ENCODE data around the gene ROM1. TPM values are rescaled to one million over a fixed set of nuclear protein-coding genes. Genes with fewer than 3 reads are reported as not detected.
A peak's percentile ranks its signal among the peaks of the same experiment; 100 is the strongest.

The ROM1 gene
- 7.9 TPM for total RNA-seq
- polyA plus RNA-seq (ENCODE audit: insufficient read depth, low read depth, low replicate concordance), result 11.1 TPM
- long read RNA-seq, donor 1, partial matches to known transcripts, result 0 of 2 reads
- long read RNA-seq, donor 1, other reads (novel, unspliced or antisense), result 0 of 2 reads
- long read RNA-seq, donor 2, partial matches to known transcripts, result 0 of 1 reads
- long read RNA-seq, donor 2, other reads (novel, unspliced or antisense), result 0 of 1 reads
- long read RNA-seq, donor 3, partial matches to known transcripts, result 0 of 1 reads
- long read RNA-seq, donor 3, other reads (novel, unspliced or antisense), result 0 of 1 reads
- long read RNA-seq, donor 4, partial matches to known transcripts, result 0 of 1 reads
- long read RNA-seq, donor 4, other reads (novel, unspliced or antisense), result 0 of 1 reads
- long read RNA-seq, donor 5, result 0 reads
- long read RNA-seq, donor 6, partial matches to known transcripts, result 0 of 1 reads
- long read RNA-seq, donor 6, other reads (novel, unspliced or antisense), result 0 of 1 reads
- long read RNA-seq, donor 7, partial matches to known transcripts, result 0 of 7 reads
- long read RNA-seq, donor 7, other reads (novel, unspliced or antisense), result 2 of 7 reads
- long read RNA-seq, donor 8, partial matches to known transcripts, result 0 of 2 reads
- long read RNA-seq, donor 8, other reads (novel, unspliced or antisense), result 0 of 2 reads
- long read RNA-seq, donor 9, result 0 reads
- long read RNA-seq, donor 10, result 0 reads

DNA sequence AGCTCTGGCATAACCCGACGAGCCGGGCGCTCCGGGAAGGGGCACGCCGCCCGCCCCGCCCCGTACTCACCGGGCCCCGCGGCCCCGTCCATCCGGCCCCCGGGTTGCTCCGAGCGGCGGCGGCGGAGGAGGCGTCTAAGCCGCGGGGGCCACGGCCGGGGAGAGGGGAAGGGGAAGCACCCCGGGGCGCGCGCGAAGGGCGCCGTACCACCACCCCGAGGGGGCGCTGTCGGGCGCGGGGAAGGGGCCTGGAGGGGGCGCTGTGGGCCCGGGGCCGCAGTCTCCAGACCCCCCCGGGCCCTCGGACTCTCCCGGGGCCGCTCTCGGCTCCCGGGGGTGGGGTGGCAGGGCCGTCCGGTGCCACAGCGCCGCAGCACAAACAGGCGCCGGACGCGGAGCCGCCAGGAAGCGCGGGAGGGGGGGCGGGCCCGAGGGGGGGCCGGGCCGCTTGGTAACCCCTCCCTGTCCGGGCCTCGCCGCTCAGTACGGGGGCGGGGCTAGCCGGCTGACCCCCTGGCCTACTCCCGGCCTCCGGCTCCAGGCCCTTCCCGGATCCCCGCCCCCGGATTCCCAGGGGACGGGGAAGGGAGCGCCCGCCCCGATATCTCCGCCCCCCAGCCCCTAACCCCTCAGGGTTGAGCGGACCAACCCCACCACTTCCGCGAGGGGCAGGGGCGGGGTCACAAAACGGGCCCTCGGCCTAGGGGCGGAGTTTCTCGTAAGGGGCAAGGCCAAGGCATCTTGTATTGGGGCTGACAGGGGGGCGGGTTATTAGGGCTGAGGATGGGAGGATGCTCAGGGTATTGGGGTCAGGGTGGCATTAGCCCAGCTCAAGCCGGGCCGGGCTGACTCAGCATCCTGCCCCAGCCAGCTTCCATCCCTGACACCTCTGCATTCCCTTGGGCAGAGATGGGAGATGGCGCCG, at the start of gene ROM1, which contains the start of gene EML3:
Gene ROM1, plus strand, starts transcription at position 892 of the 925 bp plus-strand sequence. Its CDS starts 25 bp downstream, at position 917.
Gene EML3, minus strand, starts transcription at position 410 of the 925 bp plus-strand sequence. Its CDS starts 318 bp downstream, at position 92.
- TF ChIP-seq, protein P1, sequence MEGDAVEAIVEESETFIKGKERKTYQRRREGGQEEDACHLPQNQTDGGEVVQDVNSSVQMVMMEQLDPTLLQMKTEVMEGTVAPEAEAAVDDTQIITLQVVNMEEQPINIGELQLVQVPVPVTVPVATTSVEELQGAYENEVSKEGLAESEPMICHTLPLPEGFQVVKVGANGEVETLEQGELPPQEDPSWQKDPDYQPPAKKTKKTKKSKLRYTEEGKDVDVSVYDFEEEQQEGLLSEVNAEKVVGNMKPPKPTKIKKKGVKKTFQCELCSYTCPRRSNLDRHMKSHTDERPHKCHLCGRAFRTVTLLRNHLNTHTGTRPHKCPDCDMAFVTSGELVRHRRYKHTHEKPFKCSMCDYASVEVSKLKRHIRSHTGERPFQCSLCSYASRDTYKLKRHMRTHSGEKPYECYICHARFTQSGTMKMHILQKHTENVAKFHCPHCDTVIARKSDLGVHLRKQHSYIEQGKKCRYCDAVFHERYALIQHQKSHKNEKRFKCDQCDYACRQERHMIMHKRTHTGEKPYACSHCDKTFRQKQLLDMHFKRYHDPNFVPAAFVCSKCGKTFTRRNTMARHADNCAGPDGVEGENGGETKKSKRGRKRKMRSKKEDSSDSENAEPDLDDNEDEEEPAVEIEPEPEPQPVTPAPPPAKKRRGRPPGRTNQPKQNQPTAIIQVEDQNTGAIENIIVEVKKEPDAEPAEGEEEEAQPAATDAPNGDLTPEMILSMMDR (IDR thresholded peaks at IDR 0.05; ENCODE audit: borderline replicate concordance, extremely low read depth, insufficient read depth), result peak; percentile 62
- H3K27me3 ChIP-seq (ENCODE audit: control insufficient read depth, insufficient read depth, low read length), result no peaks in the 10 kb centered on the region
- FAIRE-seq (no peak), DNase-seq (peak; percentile 81 to 98 (median 92))
- H3K27ac ChIP-seq (ENCODE audit: low read depth in 2 of 2, low read length in 2 of 2), result peak within 1 kb of the TSS; percentile 88 to 92
- peak within 1 kb of the TSS; percentile 66 to 92 (median 83) for H3K4me3 ChIP-seq (ENCODE audit: low read length in 3 of 3)
- intact Hi-C loops (cut with DNase I), result no loop called here
- H3K4me1 ChIP-seq (ENCODE audit: control insufficient read depth in 2 of 3, insufficient read depth in 2 of 3, low read depth in 1 of 3, low read length in 3 of 3), result peaks cover 0 to 26% (median 4%) of the 10 kb centered on the region in 3 donors
- H3K9me3 ChIP-seq (ENCODE audit: control insufficient read depth in 2 of 3, insufficient read depth in 1 of 3, low read length in 3 of 3), result no peaks in the 10 kb centered on the region
- H3K36me3 ChIP-seq (ENCODE audit: control insufficient read depth in 2 of 3, insufficient read depth in 3 of 3, low read length in 3 of 3), result peaks cover 2 to 9% (median 5%) of the 10 kb centered on the region in 3 donors
- H3K9ac ChIP-seq (ENCODE audit: low read length in 3 of 3), result peak within 1 kb of the TSS; percentile 68 to 81 (median 75)

DNA sequence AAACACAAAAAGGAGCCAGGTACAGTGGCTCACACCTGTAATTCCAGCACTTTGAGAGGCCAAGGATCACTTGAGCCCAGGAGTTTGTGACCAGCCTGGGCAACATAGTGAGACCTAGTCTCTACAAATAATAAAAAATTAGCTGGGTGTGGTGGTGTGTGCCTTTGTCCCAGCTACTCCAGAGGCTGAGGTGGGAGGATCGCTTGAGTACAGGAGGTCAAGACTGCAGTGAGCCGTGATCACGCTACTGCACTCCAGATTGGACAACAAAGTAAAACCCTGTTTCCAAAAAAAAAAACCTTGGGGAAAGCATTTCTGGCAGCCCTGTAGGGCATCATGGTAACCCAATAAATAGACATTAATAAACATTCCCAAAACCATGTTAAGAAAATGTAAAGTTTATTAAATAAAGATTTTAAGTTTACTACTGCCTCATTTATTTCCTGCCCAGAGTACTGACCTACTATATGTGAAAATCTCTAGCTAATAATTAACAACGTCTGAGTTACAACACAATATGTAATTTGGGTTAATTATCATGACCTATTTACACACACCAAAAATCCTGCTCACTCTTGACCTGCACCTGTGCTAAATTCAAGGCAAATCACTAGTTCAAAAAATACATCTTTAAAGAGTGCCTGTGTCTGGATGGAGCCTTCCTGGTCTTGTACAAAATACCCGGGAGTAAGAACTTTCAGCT, 47.8 kb upstream of the ROM1 start:
- no peak overlapping the region for H3K9ac ChIP-seq (ENCODE audit: low read length in 3 of 3)
- TF ChIP-seq, protein P1 (IDR thresholded peaks at IDR 0.05; ENCODE audit: borderline replicate concordance, extremely low read depth, insufficient read depth), result no peak
- FAIRE-seq (no peak), DNase-seq (no peak)
- no peak overlapping the region for H3K27ac ChIP-seq (ENCODE audit: low read depth in 2 of 2, low read length in 2 of 2)
- no peak overlapping the region for H3K4me3 ChIP-seq (ENCODE audit: low read length in 3 of 3)
- peaks cover 12 to 46% (median 24%) of the 10 kb centered on the region in 3 donors for H3K36me3 ChIP-seq (ENCODE audit: control insufficient read depth in 2 of 3, insufficient read depth in 3 of 3, low read length in 3 of 3)
- intact Hi-C loops (cut with DNase I), result no loop called here
- peaks cover 0 to 6% (median 0%) of the 10 kb centered on the region in 3 donors for H3K4me1 ChIP-seq (ENCODE audit: control insufficient read depth in 2 of 3, insufficient read depth in 2 of 3, low read depth in 1 of 3, low read length in 3 of 3)
- no peaks in the 10 kb centered on the region for H3K9me3 ChIP-seq (ENCODE audit: control insufficient read depth in 2 of 3, insufficient read depth in 1 of 3, low read length in 3 of 3)
- H3K27me3 ChIP-seq (ENCODE audit: control insufficient read depth, insufficient read depth, low read length), result no peaks in the 10 kb centered on the region

DNA sequence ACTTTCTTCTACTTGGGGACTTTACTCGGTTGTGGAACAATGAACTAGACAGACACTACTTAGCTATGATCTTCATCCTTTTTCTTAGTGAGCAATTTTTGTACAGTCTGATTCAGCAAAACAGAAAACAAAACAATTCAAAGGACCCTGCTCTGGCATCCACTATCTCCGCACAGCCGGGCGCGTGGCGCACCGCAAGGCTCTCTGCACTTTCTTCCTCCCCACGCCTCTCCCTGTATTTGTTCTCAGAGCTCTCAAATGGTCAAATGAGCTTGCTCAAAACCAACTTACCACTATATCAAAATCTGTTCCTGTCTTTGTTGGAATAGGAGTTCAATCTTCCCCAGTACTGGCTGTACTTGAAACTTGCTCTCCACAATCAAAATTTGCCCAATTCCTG, 46.8 kb upstream of the ROM1 start:
- Histone ChIP-seq H3K4me1 (ENCODE audit: control insufficient read depth in 2 of 3, insufficient read depth in 2 of 3, low read depth in 1 of 3, low read length in 3 of 3) (peaks cover 0 to 3% (median 0%) of the 10 kb centered on the region in 3 donors), H3K4me3 (ENCODE audit: low read length in 3 of 3) (no peak overlapping the region), H3K36me3 (ENCODE audit: control insufficient read depth in 2 of 3, insufficient read depth in 3 of 3, low read length in 3 of 3) (peaks cover 17 to 56% (median 30%) of the 10 kb centered on the region in 3 donors), H3K27me3 (ENCODE audit: control insufficient read depth, insufficient read depth, low read length) (no peaks in the 10 kb centered on the region), H3K9me3 (ENCODE audit: control insufficient read depth in 2 of 3, insufficient read depth in 1 of 3, low read length in 3 of 3) (no peaks in the 10 kb centered on the region), H3K9ac (ENCODE audit: low read length in 3 of 3) (no peak overlapping the region), H3K27ac (ENCODE audit: low read depth in 2 of 2, low read length in 2 of 2) (no peak overlapping the region)
- TF ChIP-seq, protein P1 (IDR thresholded peaks at IDR 0.05; ENCODE audit: borderline replicate concordance, extremely low read depth, insufficient read depth), result no peak
- DNase-seq (no peak), FAIRE-seq (no peak)
- intact Hi-C loops (cut with DNase I), result no loop called here

All from kidney (tissue), 22 donors.